Vagina (tissue), 2 donors: Measurements from ENCODE around the gene CDH3.

Source experiments
- CTCF ChIP-seq, 3 experiments: fragments of 450-650 bp in 2 of 3; fragments of 200-600 bp in 1 of 3; sonication (generic) in 1 of 3; IDR thresholded peaks; one replicate each; pipeline ENCODE4 v1.5.1; 2017 to 2019; ENCODE audit warnings: antibody characterized with exemption in 3 of 3, mild to moderate bottlenecking in 2 of 3, moderate library complexity in 2 of 3
- POLR2A ChIP-seq, 2 donors: fragments of 450-650 bp; IDR thresholded peaks; one replicate each; pipeline ENCODE4 v1.6.1; 2017; ENCODE audit warnings: antibody characterized with exemption in 2 of 2, mild to moderate bottlenecking in 2 of 2, moderate library complexity in 2 of 2
- POLR2AphosphoS5 ChIP-seq, 2 donors: sonication (generic); formaldehyde crosslinking; IDR thresholded peaks; one replicate each; pipeline ENCODE4 v1.9.0; 2017; ENCODE audit warnings: antibody characterized with exemption in 2 of 2, mild to moderate bottlenecking in 2 of 2, low read depth in 1 of 2; ENCODE audit not compliant: insufficient read depth in 1 of 2

- TF ChIP-seq POLR2AphosphoS5 (IDR thresholded peaks at IDR 0.05; ENCODE audit: insufficient read depth in 1 of 2, low read depth in 1 of 2), result no peak
- TF ChIP-seq CTCF (IDR thresholded peaks at IDR 0.05), result no peak
- no peak for TF ChIP-seq POLR2A (IDR thresholded peaks at IDR 0.05)
These were observed 40.8 kb downstream of the CDH3 start for GRCh38 chr16:68685685-68686478.
